HG03342 (cell line): ENCODE results near the gene CNOT4.
"Not testable (repeated sequence)": the region's sequence is repeated elsewhere in the genome, so short reads cannot be mapped to it uniquely, and the experiment has no call there.

Experiments
- ATAC-seq: cut with Tn5 transposase; IDR thresholded peaks from one replicate; pipeline ENCODE4 v1.9.1; 2021; ENCODE audit warnings: mild to moderate bottlenecking, moderate library complexity; ENCODE audit not compliant: unreplicated experiment

The CNOT4 gene

GRCh38 chr7:135328526-135328925 is 181.4 kb downstream of the CNOT4 start:
- ATAC-seq = no peak

GRCh38 chr7:135328053-135328452 is 181.8 kb downstream of the CNOT4 start:
- no peak for ATAC-seq

GRCh38 chr7:135327458-135327857 is 182.4 kb downstream of the CNOT4 start:
- no peak for ATAC-seq

- ATAC-seq = no peak
These were observed 183.1 kb downstream of the CNOT4 start for GRCh38 chr7:135326636-135327280.

- ATAC-seq = no peak
These were observed 187.1 kb downstream of the CNOT4 start for GRCh38 chr7:135322571-135323340.

- ATAC-seq = no peak
These were observed 188.3 kb downstream of the CNOT4 start for GRCh38 chr7:135321556-135321955.

GRCh38 chr7:135320953-135321352 is 188.9 kb downstream of the CNOT4 start:
- ATAC-seq = not testable (repeated sequence)

GRCh38 chr7:135320268-135320667 is 189.6 kb downstream of the CNOT4 start:
- ATAC-seq = no peak

GRCh38 chr7:135317676-135318325 is 192.1 kb downstream of the CNOT4 start:
- ATAC-seq = no peak

- ATAC-seq = no peak
These were observed 193.1 kb downstream of the CNOT4 start for GRCh38 chr7:135316648-135317313.

GRCh38 chr7:135313971-135314370 is 195.9 kb downstream of the CNOT4 start:
- ATAC-seq = no peak
